Activated T-helper 1 cell treated with anti-CD3 and anti-CD28 coated beads, Interleukin-12 subunit alpha, Interleukin-12 subunit beta, Interleukin-2, Interleukin-4 antibody, amounts not matched to agents 30 ng/mL and 10 ng/mL and 1 ng/mL, durations not matched to agents 14 hours and 24 hours and 36 hours (primary cell): ENCODE data around the gene RANBP9. TPM values are rescaled to one million over a fixed set of nuclear protein-coding genes. Genes with fewer than 3 reads are reported as not detected.

Experiments
- DNase-seq: peaks from one replicate; pipeline ENCODE4 v3.0.0; 2021; ENCODE audit warnings: low spot score
- H3K27ac Mint-ChIP-seq: one replicate; pipeline ENCODE4 v1.8.0; 2021; ENCODE audit warnings: mild to moderate bottlenecking, mixed read lengths
- H3K27me3 Mint-ChIP-seq: one replicate; pipeline ENCODE4 v1.8.0; 2022; ENCODE audit warnings: mild to moderate bottlenecking, moderate library complexity, mixed read lengths; ENCODE audit not compliant: insufficient read depth
- H3K36me3 Mint-ChIP-seq: one replicate; pipeline ENCODE4 v1.8.0; 2021; ENCODE audit warnings: low read depth, mixed read lengths
- H3K4me1 Mint-ChIP-seq: one replicate; pipeline ENCODE4 v1.8.0; 2021; ENCODE audit warnings: low read depth, mixed read lengths
- H3K4me3 Mint-ChIP-seq: one replicate; pipeline ENCODE4 v1.8.0; 2021; ENCODE audit warnings: mild to moderate bottlenecking, moderate library complexity, mixed read lengths
- H3K9me3 Mint-ChIP-seq: one replicate; pipeline ENCODE4 v1.8.0; 2021; ENCODE audit warnings: mixed read lengths
- intact Hi-C: fragments of 100-400 bp; cut with micrococcal nuclease; formaldehyde crosslinking; loops from one replicate; pipeline ENCODE4 v1.15.1; 2024
- total RNA-seq: library from RNA; stranded (reverse); gene quantifications from 2 replicates; pipeline ENCODE4 v1.2.3, GENCODE V29; 2022

Gene RANBP9
- total RNA-seq, 1 donor from 2014 or later = 58.4 TPM

GRCh38 chr6:13591205-13591921 lies 120.3 kb downstream of the RANBP9 start:
- intact Hi-C loops = no loop called here
- no peaks in the 10 kb centered on the region for H3K27me3 Mint-ChIP-seq
- no peak overlapping the region for H3K27ac Mint-ChIP-seq
- peaks cover 13% of the 10 kb centered on the region for H3K36me3 Mint-ChIP-seq
- no peaks in the 10 kb centered on the region for H3K9me3 Mint-ChIP-seq
- no peak overlapping the region for H3K4me3 Mint-ChIP-seq
- DNase-seq = no peak
- no peaks in the 10 kb centered on the region for H3K4me1 Mint-ChIP-seq

GRCh38 chr6:13590574-13591153 lies 121.0 kb downstream of the RANBP9 start:
- intact Hi-C loops = no loop called here
- Mint-ChIP-seq H3K4me3 (no peak overlapping the region), H3K9me3 (no peaks in the 10 kb centered on the region), H3K27me3 (no peaks in the 10 kb centered on the region), H3K36me3 (peaks cover 11% of the 10 kb centered on the region), H3K4me1 (no peaks in the 10 kb centered on the region), H3K27ac (no peak overlapping the region)
- no peak for DNase-seq

DNA sequence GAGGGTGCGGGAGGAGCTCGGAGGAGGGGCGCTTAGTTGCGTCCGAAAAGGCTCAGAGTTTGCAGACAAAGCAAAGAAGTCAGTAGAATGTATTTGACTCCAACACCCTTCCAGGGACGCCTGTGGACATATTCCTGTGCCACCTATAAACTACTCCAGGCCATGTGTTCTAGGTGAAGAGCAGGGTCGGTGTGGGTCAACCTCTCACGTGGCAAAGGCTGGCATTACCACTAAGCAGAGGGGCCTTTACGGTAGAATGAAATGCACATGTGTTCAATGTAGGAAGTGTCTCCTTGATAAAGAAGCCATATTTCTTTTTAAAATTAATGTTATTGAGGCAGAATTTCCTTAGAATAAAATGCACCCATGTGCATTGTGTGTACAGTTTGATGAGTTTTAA lies 121.8 kb downstream of the RANBP9 start:
- no peak for DNase-seq
- Mint-ChIP-seq H3K4me1 (no peaks in the 10 kb centered on the region), H3K27ac (no peak overlapping the region), H3K4me3 (no peak overlapping the region), H3K27me3 (no peaks in the 10 kb centered on the region), H3K36me3 (peaks cover 16% of the 10 kb centered on the region), H3K9me3 (no peaks in the 10 kb centered on the region)
- intact Hi-C loops = no loop called here

GRCh38 chr6:13586603-13587542 lies 124.8 kb downstream of the RANBP9 start:
- intact Hi-C loops = no loop called here
- no peaks in the 10 kb centered on the region for H3K9me3 Mint-ChIP-seq
- H3K27me3 Mint-ChIP-seq = no peaks in the 10 kb centered on the region
- H3K4me3 Mint-ChIP-seq = no peak overlapping the region
- H3K4me1 Mint-ChIP-seq = no peaks in the 10 kb centered on the region
- H3K36me3 Mint-ChIP-seq = peaks cover 21% of the 10 kb centered on the region
- no peak overlapping the region for H3K27ac Mint-ChIP-seq
- DNase-seq = no peak

DNA sequence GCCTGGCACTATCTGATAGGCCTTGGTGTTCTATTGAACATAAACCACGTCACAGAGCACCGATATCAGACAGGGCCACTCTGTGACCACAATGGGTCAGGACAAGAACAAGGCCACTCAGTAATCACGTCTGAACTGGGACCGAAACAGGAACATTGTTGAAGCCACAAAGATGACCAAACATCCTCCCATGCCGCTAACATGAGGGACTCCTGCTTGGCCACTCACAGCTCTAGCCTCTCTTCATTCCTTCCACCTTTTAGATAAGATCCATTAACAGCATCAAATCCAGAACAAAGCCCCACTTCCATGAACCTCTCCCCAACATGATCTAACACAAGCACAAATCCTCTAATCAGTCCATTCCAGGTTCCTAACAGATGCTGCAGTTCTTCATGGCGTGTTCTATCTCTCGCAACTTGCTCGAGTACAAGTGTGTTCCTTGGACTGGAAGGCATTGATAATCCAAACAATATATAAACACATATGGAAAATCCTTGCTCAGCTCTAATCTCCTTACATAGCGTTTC lies 129.9 kb downstream of the RANBP9 start:
- no peaks in the 10 kb centered on the region for H3K27me3 Mint-ChIP-seq
- H3K27ac Mint-ChIP-seq = no peak overlapping the region
- intact Hi-C loops = no loop called here
- no peak for DNase-seq
- peaks cover 22% of the 10 kb centered on the region for H3K36me3 Mint-ChIP-seq
- no peaks in the 10 kb centered on the region for H3K4me1 Mint-ChIP-seq
- H3K9me3 Mint-ChIP-seq = no peaks in the 10 kb centered on the region
- H3K4me3 Mint-ChIP-seq = no peak overlapping the region

GRCh38 chr6:13579911-13580310 lies 131.7 kb downstream of the RANBP9 start:
- intact Hi-C loops = no loop called here
- Mint-ChIP-seq H3K4me3 (no peak overlapping the region), H3K9me3 (no peaks in the 10 kb centered on the region), H3K36me3 (peaks cover 14% of the 10 kb centered on the region), H3K27ac (no peak overlapping the region), H3K4me1 (peaks cover 17% of the 10 kb centered on the region), H3K27me3 (no peaks in the 10 kb centered on the region)
- no peak for DNase-seq

- H3K27ac Mint-ChIP-seq = no peak overlapping the region
- peaks cover 19% of the 10 kb centered on the region for H3K4me1 Mint-ChIP-seq
- intact Hi-C loops = no loop called here
- peaks cover 9% of the 10 kb centered on the region for H3K36me3 Mint-ChIP-seq
- peaks cover 2% of the 10 kb centered on the region for H3K27me3 Mint-ChIP-seq
- no peak for DNase-seq
- no peak overlapping the region for H3K4me3 Mint-ChIP-seq
- H3K9me3 Mint-ChIP-seq = no peaks in the 10 kb centered on the region
Observed at GRCh38 chr6:13577926-13578325, 133.7 kb downstream of the RANBP9 start.

GRCh38 chr6:13576017-13576416 lies 135.6 kb downstream of the RANBP9 start:
- Mint-ChIP-seq H3K36me3 (peaks cover 7% of the 10 kb centered on the region), H3K4me1 (peaks cover 19% of the 10 kb centered on the region), H3K27ac (peak overlapping the region; percentile 57), H3K9me3 (no peaks in the 10 kb centered on the region), H3K4me3 (peak overlapping the region; percentile 52), H3K27me3 (peaks cover 6% of the 10 kb centered on the region)
- intact Hi-C loops = no loop called here
- DNase-seq = no peak

- Mint-ChIP-seq H3K27ac (peak overlapping the region; percentile 99), H3K27me3 (peaks cover 9% of the 10 kb centered on the region), H3K4me1 (peaks cover 19% of the 10 kb centered on the region), H3K4me3 (peak overlapping the region; percentile 92), H3K9me3 (no peaks in the 10 kb centered on the region), H3K36me3 (peaks cover 3% of the 10 kb centered on the region)
- DNase-seq = no peak
- intact Hi-C loops = loop anchor here (1.0 to 2.0 kb wide), 8 partner anchors 121 to 499 kb away; partner anchors contain the start of genes MCUR1 and TBC1D7
Observed at GRCh38 chr6:13575377-13575775, 136.3 kb downstream of the RANBP9 start.

DNA sequence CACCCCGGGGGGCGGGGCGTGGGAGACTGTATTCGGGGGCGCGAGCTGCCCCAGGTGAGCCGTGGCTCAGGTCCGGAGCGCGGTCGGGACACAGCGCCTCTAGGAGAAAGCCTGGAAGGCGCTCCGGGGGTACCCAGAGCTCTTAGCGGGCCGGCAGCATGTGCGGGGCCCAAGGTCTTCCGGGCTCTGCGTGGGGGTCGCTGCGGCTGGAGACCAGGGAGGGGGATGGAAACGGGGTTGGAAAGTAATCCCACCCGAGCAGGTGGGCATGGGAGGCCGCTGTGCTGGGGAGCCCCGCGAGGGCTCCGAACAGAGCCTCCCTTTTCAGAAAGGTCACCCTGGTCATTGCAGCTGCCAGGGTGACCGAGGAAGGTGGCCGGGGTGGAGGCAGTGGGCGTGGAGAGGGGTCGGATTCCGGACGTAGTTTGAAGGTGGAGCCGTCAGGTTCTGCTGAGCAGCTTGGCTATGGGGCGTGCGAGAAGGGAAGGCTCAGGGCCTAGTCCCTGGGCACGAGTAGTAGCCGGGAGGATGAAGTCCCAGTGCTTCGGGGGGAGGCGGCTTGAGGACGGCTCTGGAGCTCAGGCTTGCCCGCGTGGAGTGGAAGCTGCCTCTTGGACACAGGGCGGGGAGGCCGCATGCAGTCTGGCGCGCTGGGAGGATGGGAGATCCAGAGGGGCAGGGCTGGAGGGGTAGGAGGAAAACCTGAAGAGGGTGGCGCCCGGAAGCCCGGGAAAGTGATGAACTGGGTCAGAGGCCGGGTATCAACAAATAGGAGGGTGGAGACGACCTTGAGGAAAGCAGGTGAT lies 136.9 kb downstream of the RANBP9 start, which contains the start of gene SIRT5:
TSS of gene SIRT5 (plus strand) at position 31 of the 806 bp plus-strand sequence. CDS start 9,510 bp downstream, outside the sequence.
- Mint-ChIP-seq H3K4me1 (peaks cover 19% of the 10 kb centered on the region), H3K27ac (peak within 1 kb of the TSS; percentile 99), H3K4me3 (peak within 1 kb of the TSS; percentile 92), H3K9me3 (no peaks in the 10 kb centered on the region), H3K36me3 (peaks cover 2% of the 10 kb centered on the region), H3K27me3 (peaks cover 9% of the 10 kb centered on the region)
- intact Hi-C loops = loop anchor here (1.0 to 5.0 kb wide), 14 partner anchors 41 to 500 kb away; partner anchors contain the start of genes GFOD1, MCUR1, NOL7 and TBC1D7
- DNase-seq = peak; percentile 72

GRCh38 chr6:13574149-13574570 lies 137.5 kb downstream of the RANBP9 start:
- DNase-seq = peak; percentile 90
- Mint-ChIP-seq H3K36me3 (peaks cover 2% of the 10 kb centered on the region), H3K27me3 (peaks cover 9% of the 10 kb centered on the region), H3K4me1 (peaks cover 19% of the 10 kb centered on the region), H3K27ac (peak overlapping the region; percentile 99), H3K9me3 (no peaks in the 10 kb centered on the region), H3K4me3 (peak overlapping the region; percentile 92)
- intact Hi-C loops = loop anchor here (1.0 to 5.0 kb wide), 9 partner anchors 41 to 501 kb away; partner anchors contain the start of genes GFOD1, MCUR1 and NOL7
